GM21526 (cell line): ENCODE results near the gene PCNX3.

Experiments used
- ATAC-seq: cut with Tn5 transposase; IDR thresholded peaks from one replicate; pipeline ENCODE4 v1.9.1; 2021; ENCODE audit warnings: moderate library complexity; ENCODE audit not compliant: unreplicated experiment, low FRiP score

PCNX3 gene

DNA sequence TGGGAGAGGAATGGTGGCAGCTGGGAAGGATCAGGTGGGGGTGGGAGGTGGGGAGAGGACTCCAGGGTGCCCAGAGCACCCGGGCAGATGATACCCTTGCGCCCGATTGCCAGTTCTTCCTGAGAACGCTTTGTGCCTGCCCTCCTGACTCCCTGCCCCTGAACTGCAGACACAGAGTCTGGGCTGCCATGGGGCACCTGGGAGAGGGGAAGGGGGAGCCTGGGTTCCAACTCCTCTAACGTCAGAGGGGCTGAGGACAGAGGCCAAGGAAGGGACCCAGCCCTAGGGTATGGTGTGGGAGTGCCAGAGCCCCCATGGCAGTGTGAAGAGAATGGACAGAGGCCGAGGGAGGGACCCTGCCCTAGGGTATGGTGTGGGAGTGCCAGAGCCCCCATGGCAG, 19.1 kb upstream of the PCNX3 start:
- no peak for ATAC-seq

DNA sequence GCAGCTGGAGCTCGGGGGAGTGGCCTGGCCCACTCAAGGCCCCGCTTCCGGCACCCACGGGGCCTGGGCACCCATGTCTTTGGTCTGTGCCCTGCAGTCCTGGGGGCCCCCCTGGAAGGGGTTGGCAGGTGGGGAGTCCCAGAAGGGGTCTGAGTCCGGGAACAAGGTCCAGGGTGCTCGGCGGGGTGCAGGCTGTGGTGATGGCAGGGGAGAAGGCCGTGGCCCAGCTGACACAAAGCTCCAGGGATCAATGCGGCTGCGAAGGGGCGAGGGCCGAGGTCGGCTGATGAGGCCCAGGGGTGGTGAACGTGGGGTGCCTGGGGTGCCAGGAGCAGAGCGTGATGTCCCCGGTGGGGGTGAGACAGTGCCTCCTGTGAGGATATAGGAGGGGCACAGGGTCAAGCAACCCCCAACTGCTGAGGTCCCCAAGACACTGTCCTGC, 17.3 kb upstream of the PCNX3 start:
- ATAC-seq, result no peak

DNA sequence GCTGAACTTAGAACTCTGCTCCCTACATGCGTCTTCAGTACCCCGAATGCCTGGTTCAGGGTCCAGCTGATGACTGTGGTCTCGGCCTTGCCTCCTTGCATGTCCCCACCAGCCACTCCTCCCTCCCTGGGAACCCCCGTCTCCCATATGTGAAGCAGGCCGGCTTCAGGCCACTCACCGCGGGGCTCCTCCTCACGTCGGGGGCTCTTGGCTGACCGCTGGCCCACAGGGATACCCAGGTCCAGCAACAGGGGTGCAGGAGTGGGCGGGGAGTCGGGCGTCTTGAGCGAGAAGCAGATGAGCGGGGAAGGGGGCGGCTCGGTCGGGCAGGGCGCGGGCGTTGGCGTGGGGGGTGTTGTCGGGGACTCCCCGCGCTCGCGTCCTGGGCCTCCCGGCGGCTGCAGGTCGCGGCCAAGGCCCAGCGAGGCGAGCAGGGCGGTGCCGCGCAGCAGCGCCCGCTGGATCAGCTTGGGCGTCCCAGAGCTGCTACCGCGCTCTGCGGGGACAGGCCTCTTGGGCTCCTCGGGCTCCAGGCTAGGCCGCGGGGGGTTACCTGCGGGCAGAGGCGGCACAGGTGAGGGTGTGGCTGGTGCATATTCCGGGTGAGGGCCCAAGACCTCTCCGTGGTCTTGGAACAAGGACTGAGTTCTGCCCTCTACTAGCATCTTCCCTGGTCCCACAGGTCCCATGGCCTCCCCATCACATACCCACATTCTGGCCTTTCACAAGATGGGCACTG, 16.2 kb upstream of the PCNX3 start:
- no peak for ATAC-seq

DNA sequence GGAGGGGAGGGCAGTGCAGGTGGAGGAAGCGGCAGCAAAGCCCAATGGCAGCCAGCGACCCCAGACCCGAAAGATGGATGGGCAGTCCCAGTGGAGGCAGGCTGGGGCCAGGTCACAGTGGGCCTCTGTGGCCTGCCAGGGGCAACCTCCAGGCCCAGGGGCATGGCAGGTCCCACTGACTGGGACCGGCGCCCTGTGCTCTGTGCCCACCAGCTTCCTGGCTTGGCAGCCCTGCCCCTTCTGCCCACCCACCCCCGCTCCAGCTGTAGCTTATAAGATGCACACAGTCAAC, 15.7 kb upstream of the PCNX3 start:
- ATAC-seq, result no peak

DNA sequence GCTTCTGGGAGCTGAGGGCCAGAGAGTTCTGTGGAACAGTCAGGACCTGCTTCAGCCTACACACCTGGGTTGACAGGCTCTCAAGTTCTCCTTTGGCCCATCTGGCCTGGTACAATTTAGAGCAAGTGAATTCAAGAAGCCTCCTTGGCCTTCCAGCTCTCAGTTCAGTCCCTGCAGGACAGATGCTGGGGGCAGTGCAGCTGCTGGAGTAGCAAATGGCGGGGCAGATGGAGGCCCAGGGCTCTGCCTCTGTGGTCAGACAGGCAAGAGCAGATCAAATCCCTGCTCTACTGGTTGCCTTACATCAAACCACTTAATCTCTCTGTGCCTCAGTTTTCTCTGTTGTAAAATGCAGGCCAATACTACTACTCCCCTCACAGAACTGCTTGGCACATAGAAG, 11.3 kb upstream of the PCNX3 start:
- no peak for ATAC-seq

DNA sequence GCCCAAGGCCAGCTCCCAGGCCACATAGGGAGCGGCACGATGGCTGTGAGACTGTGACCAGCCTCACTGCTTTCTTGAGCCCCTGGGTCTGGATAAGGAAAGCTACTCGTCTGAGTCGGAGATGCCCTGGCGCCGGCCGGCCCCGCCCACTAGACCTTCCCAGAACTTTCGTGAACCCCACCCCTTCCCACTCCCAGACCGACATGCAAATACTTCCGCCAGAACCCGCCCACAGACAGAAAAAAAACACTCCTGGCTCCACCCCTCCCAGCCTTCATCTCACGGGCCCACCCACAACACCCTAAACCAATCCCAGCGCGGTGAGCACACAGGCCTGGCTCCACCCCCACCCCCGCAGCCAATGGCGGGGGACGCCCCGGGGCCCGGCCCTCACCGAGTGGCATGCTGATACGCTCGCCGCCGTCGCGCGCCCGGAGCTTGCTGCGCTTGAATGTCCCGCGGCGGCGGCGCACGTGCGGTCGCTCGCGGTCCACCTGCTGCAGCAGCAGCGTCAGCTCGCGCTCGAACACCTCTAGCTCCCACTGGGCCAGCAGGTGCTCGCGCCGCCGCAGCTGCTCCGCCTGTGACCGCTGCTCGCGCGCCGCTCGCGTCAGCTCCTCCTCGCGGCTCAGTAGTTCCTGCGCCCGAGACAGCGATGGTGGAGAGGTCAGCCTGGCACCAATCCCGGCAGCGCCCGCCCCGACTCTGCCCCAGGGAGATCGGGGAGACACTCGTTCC, 8.5 kb upstream of the PCNX3 start:
- no peak for ATAC-seq

DNA sequence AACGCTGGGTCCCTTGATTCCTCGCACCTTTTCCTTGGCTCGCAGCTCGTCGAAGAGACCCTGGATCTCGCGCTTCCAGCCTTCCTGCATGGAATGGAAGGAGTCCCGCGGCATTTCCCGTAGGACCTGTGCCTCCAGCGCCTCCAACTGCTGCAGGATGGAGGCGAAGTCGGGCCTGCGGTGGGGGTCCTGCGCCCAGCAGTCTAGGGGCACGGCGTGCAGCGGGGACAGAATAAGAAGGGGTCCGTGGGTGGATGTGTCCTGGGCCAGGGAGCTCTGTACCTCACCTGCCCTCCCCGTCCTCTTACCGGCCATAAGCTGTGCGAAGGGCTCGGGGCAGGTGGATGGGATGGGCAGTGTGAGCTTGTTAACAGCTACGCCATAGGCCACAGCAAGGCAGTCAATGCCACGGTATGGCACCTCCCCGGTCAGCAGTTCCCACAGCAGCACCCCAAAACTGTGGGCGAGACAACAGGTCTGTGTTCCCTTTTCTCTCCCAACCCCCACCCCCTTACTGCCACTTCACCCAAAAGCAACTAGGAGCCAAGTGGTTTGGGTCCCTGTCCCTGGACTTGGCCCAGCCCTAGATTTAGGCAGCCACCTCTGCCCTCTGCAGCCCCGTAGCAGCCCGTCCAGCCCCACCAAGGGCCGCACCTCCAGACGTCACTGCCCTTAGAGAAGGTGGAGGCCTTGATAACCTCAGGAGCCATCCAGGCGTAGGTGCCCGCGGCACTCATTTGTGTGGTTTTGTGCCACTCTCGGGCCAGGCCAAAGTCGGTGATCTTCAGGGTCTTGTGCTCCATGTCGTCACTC, 7.8 kb upstream of the PCNX3 start:
- no peak for ATAC-seq

DNA sequence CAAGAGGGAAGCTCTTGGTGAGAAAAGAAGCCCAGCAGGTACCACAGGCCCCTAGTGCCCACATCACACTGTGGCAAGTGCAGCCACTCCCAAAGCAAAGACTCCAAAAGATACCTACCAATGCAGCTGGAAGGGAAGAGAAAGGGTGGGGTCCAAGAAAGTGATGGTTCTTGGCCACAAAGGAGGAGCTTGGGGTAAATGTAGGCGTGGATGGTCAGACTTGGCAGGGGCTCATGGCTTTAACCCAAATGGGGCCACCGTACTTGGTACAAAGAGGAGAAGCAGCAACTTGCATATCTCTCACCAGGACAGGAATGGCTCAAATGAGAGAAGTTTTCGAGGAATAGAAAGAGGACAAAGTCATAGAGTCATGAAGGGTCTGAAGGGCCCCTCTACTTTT, 6.3 kb upstream of the PCNX3 start:
- ATAC-seq, result no peak

DNA sequence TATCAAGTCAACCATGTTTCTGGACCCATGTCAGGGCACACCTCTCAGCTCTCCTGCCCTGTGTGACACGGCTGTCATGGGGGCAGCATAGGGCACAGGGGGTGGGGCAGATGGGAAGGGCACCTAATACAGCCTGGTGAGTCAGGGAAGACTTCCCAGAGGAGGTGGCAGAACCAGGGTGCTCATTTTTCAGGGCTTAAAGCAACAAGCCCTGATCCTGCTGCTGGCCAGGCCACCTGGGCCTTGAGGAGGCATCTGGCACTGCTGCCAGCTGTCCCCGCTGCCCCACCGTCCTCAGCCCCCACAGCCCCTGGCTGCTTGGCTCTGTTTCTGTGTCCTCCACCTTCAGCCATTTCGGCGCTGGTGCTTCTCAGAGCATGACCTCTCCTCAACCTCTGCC, 5.9 kb upstream of the PCNX3 start:
- ATAC-seq, result no peak

DNA sequence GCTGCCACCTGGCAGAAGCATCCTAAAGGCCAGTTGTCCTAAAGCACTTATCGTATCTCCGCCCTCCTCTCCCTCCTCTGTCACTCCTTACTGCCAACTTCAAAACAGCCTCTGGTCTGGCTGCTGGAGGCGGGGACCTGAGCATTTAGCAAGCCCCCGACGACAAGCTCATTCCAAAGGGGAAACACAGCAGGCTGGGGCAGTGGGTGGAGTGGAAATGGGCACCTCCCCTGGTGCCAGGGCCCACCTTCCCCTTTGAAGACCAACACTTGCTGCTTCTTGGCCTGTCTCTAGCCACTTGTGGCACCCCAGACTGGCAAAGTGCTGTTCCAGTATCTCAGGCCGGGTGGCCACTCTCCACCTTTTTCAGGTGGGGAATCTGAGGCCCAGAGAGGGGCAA, 5.2 kb upstream of the PCNX3 start:
- no peak for ATAC-seq

DNA sequence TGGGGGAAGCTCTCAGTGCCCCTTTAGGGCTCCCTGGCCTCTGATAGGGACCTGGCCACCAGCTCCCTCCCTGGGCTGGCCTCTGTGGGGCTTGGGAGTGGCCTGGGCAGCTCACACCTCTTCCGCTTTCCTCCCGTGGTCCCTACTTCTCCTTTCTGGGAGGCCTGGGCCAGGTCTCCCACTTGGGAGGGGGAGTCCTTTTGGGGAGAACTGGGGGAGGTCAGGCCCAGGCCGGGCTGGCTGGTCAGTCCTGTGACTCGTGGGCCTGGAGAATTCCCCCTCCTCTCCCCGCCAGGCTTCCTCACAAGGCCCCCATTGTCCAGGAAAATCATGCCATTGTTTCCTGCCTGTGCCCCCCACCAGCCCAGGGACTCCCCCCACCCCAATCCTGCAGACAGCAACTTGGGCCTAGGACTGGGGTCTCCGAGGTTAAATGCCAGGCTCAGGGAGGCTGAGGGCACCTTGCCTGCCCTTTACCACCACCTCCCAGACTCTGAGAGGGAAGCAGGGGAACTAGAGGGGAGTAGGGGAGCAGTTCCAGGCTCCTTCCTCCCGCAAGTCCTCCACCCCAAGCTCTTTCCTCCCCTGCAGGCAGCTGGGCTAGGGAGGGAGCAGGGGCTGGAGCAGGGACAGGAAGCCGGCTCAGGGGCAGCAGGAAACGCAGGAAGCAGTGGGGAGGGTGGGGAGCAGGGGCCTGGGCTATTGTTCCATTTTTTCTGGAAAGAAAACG, 4.4 kb upstream of the PCNX3 start:
- ATAC-seq, result no peak

DNA sequence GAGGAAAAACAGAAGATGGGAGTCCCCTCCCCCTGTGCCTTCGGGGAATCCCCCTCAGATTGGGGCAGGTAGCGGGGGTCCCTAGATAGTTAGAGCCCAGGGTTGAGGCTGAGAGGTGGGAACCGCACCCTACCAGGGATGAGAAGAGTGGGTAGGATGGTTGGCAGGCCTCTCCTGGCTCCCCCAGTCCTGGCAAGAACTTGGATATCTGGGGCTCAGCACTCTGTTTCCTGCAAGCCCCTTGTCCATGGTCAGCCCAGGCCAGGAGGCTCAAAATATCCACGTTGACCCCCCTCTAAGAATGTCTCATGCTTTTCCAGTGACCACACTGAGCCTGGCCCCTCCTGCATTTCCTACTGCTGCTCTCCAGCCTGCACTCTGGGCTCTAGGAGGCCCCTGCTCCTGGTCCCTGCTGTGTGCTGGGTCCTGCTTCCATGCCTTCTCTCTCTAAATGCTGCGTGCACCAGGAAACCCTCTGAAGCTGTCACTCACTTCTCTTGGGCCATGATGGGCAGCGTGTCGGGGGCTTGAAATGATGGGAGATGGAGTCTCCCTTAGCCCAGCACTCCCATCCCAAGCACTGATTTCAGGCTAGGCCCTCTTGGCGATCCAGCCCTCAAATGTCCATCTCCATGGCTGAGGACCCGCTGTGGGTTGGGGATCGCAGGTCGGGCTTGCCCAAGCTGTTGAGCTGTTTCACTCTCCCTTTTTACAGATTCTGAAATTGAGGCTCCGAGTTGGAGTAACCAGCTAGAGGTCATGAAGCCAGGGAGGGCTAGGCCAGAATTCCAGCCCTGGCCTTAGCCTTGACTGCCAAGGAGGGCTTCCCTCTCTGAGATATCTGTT, 3.6 kb upstream of the PCNX3 start:
- ATAC-seq, result no peak

DNA sequence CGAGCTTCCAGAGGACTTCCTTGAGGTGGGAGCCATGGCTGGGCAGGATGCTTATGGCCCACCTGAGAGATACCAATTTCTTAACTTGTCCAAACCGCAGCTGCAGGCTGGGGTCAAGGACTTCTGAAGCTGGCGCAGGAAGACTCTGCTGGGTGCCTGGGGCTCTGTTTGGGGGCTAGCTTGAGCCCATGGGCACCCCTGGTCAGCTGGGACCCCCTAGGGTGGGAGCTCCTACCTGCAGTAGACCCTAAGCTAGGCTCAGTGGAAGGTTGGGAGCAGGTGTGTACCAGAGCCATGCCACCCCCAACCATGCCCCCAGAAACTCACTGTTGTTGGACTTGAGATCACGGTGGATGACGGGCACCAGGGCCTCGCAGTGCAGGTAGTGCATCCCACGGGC, 2.9 kb upstream of the PCNX3 start:
- ATAC-seq, result no peak

DNA sequence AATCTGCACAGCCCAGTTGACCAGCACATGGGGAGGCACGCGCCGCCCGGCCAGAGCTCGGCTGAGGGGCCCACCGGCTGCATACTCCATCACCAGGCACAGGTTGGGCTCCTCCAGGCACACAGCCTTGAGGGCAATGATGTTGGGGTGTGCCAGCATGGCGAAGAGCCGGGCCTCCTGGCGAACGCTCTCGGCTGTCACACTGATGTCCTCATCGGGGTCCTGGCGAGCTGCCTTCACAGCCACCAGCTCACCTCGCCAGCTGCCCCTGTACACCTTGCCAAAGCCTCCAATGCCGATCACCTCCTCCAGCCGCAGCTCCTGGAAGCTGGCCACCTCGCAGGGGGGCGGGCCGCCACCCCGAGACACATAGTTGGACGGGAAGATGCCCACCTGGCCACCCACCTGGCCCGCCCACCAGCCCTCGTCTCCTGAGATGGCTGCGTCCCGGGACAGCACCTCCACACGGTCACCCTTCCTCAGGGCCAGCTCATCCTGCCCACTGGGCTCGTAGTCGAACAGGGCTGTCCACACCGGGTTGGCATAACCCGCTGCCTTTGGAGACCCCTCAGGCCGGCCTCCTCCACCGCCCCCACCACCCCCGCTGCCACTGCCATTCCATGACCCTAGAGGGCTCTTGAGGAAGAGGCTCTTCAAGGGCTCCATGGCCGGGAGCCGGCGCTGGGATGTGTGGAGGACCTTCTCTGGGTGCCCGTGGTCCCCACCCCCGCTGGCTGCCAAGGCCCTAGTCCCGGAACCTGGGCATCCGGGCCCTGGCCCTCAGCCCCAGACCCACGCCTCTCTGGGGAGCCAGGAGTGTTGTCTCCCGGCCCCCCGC, 2.3 kb upstream of the PCNX3 start:
- ATAC-seq, result no peak

DNA sequence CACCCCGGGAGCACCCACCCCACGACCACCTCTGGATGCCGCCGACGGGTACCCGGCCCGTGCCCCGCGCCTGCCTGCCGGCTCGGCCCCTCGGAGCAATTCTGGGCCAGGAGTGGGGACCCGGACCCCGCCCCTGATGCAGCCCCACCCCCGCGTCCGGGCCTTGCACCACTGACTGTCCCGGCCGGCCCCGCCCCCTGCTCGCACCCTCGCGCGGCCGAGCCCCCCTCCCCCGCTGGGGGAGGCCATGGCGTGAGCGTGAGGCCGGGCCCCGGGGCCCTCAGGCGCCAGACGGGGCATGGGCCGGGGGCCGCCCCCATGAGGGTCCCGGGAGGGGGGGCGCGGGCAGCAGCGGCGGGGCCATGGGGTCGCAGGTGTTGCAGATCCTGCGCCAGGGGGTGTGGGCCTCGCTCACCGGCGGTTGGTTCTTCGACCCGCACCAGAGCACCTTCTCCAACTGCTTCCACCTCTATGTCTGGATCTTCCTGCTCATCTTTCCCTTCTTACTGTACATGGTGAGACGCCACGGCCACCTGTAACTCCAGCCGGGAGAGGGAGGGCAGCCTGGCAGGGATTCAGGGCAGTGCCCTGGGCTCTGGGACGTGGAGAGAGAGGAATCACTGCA, 486 bp downstream of the PCNX3 start:
- ATAC-seq, result peak; percentile 1

DNA sequence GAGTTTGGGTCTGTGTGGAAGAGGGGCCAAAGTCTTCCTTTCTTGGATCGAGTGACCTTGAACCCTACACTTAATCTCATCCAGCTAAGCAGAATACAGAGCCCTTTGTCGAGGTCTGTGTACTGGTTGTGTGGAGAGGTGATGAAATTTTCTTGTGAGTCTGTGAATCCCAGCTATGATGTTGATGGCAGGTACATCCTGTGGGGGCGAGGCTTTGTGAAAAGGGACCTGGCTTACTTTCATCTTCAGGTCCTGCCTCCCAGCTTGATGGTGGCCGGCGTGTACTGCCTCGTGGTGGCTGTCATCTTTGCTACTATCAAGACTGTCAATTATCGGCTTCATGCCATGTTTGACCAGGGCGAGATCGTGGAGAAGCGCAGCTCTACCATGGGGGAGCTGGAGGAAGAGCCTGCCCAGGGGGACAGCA, 1.0 kb downstream of the PCNX3 start:
- ATAC-seq, result no peak

DNA sequence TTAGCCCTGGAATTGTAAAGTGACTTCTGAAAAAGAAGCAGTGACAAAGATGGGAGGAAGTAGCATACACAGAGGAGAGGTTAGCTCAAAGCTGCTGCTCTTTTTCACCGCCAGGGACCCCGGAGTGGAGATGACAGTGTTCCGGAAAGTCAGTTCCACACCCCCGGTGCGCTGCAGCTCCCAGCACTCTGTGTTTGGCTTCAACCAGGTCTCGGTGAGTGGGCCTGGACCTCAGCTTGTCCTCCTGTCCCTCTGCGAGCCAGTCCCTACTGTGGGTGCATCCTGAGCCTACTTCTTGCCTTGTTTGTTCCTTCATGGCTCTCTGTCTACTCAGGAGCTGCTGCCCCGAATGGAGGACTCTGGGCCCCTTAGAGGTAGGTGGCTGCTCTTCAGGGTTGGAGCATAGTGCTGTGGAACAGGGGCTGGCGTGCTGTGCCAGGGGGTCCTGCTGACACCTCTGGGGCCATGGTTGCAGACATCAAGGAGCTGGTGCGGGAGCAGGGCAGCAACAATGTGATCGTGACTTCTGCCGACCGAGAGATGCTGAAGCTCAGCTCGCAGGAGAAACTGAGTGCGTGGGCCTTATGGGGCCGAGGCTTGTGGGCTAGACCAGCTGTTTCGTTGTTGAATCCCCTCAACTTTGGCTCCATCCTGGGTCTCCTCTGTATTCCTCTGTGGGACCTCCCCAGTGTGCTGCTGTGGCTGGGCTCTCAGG, 1.7 kb downstream of the PCNX3 start:
- ATAC-seq, result no peak
